NCI-H2029 (cell line): ENCODE results near the gene ACSM3.
A peak's percentile ranks its signal among the peaks of the same experiment; 100 is the strongest.
"Not testable (repeated sequence)": the region's sequence is repeated elsewhere in the genome, so short reads cannot be mapped to it uniquely, and the experiment has no call there.

ENCODE experiments used
- DNase-seq: peaks from one replicate; lab custom pipeline; 2025; lab: John Stamatoyannopoulos, UW

Gene ACSM3, protein sequence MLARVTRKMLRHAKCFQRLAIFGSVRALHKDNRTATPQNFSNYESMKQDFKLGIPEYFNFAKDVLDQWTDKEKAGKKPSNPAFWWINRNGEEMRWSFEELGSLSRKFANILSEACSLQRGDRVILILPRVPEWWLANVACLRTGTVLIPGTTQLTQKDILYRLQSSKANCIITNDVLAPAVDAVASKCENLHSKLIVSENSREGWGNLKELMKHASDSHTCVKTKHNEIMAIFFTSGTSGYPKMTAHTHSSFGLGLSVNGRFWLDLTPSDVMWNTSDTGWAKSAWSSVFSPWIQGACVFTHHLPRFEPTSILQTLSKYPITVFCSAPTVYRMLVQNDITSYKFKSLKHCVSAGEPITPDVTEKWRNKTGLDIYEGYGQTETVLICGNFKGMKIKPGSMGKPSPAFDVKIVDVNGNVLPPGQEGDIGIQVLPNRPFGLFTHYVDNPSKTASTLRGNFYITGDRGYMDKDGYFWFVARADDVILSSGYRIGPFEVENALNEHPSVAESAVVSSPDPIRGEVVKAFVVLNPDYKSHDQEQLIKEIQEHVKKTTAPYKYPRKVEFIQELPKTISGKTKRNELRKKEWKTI

DNA sequence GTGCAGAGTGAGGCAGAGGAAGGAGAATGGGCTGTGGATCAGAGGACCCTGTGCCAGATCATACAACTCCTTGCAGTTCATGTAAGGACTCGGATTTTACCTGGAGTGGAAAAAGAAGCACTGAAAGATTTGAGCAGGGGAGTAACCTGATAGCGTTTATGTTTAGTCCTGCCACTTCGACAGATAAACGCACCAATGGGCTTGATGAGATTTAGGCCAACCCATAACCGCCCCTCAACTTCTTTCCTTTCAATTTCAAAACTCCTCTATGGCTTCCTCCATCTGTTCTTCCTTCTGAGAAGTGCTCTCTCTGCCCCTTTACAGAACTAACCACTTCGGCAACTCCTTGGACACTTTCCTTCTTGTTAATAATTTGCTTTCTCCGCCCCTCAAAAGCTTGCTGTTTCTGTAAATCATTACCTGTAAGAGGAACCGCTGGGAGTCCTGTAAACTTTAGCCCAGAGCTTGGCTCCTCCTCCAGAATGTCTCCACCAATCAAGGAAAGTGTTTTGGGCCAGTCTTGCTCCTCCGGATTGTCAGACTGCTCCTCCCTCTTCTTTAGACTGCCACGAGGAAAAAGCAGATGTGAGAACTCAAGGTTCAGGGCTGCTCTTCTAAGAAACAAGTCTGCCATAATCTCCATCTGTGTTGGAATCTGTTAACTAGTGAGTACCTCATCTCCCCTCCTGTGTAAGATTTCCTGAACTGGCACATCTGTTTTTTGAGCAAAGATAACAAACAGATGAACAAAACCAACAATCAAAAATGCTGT is at the start of gene ACSM3:
Gene ACSM3, plus strand, starts transcription at position 554 of the 772 bp plus-strand sequence. CDS start 6,021 bp downstream, outside the sequence.
- no peak for DNase-seq

DNA sequence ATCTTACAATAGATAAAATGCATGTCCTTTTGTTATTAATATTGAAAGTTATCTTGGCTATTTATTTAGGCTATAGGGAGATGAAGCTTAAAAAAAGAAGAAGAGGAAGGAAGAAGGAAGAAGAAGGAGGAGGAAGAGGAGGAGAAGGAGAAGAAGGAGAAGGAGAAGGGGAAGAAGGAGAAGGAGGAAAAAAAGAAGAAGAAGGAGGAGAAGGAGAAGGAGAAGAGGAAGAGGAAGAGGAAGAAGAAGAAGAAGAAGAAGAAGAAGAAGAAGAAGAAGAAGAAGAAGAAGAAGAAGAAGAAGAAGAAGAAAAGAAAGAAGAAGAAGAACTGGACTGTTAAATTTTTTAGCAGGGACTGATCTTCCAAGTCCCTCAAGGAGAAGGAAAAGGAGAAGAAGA is 46.1 kb upstream of the ACSM3 start:
- not testable (repeated sequence) for DNase-seq

DNA sequence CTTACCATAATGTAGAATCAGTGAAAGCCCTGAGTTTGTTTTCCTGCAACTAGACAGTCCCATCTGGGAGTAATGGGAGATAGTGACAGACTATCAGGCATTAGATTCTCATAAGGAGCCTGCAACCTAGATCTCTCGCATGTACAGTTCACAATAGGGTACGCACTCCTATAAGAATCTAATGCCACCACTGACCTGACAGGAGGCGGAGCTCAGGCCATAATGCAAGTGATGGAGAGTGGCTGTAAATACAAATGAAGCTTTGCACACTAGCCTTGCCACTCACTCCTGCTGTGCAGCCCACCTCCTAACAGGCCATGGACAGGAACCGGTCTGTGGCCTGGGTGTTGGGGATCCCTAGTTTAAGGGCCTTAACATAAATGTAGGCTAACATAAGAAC is 43.6 kb upstream of the ACSM3 start:
- DNase-seq: no peak

- no peak for DNase-seq
Measured at GRCh38 chr16:20726661-20727060, 37.2 kb upstream of the ACSM3 start.

DNA sequence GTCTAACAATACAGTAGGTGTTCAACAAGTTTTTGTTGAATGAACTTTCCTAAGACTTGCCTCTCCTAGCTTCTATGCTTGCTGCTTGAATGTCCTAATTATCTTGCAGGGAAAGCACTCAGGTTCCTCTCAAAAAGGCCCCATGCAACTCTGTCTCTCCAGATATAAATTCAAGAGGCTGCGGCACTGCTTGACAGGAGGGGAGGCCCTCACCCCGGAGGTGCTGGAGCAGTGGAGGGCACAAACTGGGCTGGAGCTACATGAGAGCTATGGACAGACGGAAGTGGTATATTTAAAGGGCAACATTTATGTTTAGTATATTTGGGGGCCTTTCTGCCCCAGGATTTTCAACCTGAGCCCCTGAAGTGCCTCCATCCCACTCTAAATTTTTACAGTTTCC is 36.6 kb upstream of the ACSM3 start:
- DNase-seq: no peak

DNA sequence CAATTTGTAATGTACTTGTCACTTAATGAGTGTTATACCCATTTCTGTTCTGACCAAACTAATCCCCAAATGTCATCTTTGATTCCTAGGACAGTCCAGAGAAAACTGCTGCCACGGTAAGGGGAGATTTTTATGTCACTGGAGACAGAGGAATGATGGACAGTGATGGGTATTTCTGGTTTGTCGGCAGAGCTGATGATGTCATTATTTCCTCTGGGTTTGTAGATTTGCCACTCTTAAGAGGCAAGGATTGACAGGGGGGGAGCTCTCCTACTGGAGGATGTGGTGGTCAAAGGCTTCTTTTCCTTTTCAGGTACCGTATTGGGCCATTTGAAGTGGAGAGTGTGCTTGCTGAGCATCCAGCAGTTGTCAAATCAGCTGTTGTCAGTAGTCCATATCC is 34.7 kb upstream of the ACSM3 start:
- no peak for DNase-seq

- no peak for DNase-seq
Measured at GRCh38 chr16:20734056-20734455, 29.8 kb upstream of the ACSM3 start.

GRCh38 chr16:20734782-20735181 is 29.0 kb upstream of the ACSM3 start:
- DNase-seq: no peak

GRCh38 chr16:20735490-20735889 is 28.3 kb upstream of the ACSM3 start:
- DNase-seq: no peak

DNA sequence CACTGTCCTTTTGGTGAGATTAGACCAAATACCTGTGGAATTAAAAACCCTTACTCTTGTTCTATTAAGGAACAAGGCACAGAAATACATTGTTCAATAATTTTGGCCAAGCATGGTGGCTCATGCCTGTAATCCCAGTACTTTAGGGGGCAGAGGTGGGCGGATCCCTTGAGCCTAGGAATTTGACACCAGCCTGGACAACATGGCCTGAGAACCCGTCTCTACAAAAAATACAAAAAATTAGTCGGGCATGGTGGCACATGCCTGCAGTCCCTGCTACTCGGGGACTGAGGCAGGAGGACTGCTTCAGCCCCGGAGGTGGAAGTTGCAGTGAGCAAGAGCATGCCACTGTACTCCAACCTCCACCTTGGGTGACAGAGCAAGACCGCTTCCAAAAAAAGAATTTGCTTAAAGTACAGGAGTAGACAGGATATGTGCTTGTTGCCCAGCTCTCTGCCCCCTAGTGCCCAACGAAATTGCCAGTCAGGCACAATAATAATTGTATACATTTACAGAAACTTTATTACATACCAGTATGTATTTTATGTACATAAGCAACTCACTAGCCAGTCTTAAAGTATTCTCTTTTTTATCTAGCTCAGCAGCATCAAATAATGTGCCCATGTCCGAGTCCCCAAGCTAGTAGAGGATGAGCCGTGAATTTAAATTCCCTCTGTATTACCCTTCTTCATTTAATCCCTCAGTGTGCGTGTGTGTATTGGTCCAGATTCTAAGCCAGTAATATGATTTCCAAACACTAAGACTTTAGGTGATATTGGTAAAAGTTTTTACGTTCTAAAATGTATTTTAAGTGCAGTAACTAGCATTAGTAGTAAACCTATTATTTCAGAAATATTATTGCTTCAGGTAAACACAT is 23.6 kb upstream of the ACSM3 start:
- no peak for DNase-seq

GRCh38 chr16:20740901-20741521 is 22.8 kb upstream of the ACSM3 start:
- peak; percentile 56 for DNase-seq

DNA sequence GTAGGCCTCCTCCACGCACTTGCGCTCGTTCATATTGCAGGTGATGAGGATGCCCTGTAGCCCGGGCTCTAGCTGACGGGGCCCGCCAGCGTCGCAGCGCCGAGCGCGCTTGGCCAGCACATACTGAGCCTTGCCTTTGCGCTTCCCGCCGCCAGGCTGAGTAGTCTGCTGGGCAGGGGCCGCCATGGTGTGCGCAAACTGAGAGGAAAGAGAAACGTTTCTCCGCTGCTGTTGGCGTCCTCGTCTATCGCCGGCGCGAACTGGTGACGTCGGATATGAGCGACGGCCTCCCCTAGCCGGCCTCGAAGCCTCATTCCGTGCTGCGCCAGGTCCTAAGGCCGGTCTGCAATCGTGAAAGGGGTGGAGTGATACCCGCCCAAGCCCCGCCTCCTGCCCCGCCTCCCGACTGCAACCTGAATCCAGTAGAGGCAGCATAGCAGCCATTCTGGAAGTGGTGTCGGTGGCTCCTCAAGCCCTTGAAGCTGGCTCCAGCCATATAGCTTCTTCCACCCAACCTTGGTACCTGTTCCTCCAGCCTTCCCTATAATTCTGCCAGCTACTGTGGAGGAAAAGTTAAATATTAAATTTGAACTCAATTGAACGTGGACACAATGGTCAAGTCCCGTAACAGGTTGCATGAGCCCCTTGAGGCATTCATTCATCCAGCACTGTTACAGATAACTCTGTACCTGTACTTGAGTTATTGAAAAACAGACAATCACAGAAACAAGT is 22.1 kb upstream of the ACSM3 start, which contains the start of gene THUMPD1:
Gene THUMPD1, minus strand, starts transcription at position 265 of the 732 bp plus-strand sequence. Its CDS starts 79 bp downstream, at position 186.
- peak; percentile 95 for DNase-seq

DNA sequence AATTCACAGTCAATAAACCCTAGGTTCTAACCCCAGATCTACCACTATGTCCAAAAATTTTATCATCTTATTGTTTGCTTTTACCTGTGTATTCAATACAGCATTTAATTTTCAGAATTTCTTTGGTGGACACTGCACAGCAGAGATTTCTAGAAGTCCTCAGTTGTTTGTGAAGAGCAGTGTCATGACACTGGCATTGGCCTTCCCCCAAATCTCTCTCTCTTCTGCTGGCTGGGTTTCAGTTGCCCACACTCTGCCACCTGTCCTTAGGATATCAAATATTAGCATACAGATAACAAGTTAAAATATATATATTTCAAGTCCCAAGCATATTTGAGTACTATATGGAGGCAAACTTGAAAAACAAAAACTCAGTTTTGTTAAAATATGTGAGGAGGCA is 20.2 kb upstream of the ACSM3 start:
- DNase-seq: no peak

GRCh38 chr16:20744922-20745440 is 18.8 kb upstream of the ACSM3 start:
- DNase-seq: no peak

DNA sequence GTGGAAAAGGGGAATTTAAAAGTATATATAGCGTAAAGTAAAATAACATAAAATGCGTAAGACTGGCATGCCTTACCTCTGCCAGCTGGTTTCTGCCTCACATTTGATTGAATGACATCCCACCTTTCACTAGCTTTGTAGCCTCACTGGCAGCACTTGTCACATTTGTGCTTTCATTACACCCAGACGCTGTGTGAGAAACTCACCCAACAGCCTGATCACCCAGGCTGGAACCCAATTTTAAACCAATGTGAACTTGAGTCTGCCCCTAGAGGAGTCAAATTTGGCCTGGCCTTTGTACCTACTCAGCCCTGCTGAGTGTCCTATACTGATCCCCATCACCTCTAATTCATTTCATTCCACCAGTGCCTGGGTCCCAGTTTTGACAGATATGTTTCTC is 17.4 kb upstream of the ACSM3 start:
- no peak for DNase-seq

DNA sequence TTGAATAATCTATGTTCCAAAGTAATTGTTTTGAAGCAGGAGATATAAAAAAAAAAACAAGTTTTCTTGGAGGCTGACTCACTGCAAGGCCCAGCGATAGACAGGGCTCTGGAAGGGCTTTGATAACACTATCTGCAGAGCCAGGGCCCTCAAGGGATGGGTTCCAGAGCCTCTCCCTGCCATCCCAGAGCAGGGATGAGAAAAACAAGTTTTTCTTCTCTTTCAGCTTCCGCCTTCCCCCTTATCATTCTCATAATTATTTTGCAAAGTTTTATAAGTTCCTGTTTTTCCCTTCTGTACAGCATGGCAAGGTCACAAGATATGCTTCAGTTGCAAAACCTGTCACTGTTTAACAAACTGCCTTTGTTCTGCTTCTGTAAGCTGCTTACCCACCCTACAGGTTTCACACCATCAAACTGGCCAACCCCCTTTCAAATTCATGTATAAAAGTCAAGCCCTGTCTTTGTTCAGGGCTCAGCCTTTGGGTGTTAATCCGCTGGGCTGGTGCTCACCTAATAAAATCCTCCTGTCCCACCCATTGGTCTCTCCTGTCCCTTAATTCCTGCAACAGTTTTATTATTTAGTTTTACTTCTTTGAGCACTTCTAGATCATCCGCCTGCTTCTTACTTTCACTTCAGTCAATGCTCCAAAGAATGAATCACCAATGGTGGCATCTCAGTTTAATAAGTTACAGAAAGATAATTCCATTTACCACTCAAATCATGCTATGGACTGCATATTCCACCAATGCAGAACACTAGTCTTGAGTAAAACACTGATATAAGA is 16.6 kb upstream of the ACSM3 start:
- no peak for DNase-seq

DNA sequence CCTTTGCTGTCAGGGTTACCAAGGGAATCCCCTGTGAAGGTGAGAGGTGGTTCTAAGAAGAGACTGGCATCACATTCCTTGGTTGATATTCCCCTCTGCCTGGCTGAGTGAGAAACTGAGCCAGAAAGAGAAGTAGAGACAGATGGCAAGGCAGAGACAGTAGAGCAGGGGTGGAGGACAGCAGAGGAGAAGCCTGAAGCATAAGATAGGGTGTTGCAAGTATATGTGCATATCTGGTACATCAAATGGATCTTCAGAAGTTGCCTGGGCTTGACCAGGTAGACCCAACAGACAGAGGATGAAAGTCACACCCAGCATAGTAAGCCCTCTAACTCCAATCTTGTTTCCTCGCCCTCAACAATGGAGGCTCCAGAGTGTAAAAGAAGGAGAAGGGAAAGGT is 14.3 kb upstream of the ACSM3 start:
- DNase-seq: no peak

DNA sequence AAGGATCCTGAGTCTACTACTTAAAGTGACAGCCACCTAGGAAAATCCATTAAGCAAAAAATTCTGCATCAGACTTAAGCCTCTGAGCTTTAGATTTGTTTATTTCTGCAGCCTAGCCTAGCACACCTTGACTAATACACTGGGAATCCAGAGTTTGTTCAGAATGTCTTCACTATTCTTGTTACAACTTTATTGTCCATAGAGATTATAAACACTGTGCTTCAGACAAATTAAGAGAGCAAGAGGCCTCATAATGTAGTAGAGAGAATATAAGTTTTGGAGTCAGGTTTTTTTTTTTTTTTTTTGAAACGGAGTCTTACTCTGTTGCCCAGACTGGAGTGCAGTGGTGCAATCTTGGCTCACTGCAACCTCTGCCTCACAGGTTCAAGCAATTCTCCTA is 13.3 kb upstream of the ACSM3 start:
- no peak for DNase-seq

DNA sequence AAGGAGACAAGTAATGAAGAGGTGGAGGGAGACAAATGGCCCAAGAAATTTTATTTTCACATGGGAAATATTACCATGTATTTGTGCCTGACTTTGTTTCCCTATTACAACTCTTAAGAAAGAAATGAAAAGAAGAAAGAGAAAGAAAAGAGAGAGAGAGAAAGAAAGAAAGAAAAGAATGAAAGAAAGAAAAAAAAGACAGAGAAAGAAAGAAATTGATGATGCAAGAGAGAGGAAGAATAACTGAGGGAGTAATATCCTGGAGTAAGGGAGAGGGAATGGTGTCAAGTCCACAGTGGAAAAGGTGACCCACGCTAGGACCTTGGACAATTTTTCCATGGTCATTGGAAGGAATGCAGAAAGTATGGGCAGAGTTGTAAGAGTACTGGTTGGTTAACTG is 10.1 kb upstream of the ACSM3 start:
- DNase-seq: no peak

- DNase-seq: no peak
Measured at GRCh38 chr16:20755238-20755637, 8.6 kb upstream of the ACSM3 start.
